Stimulated activated CD4-positive, alpha-beta T cell treated with anti-CD3 and anti-CD28 coated beads, Interleukin-15, amount 100 ng/mL, for 48 hours (primary cell): ENCODE data around the gene LHFPL3.
"Not testable (repeated sequence)": the region's sequence is repeated elsewhere in the genome, so short reads cannot be mapped to it uniquely, and the experiment has no call there.

Experiments
- DNase-seq, 2 donors: peaks; one replicate each; pipeline ENCODE4 v3.0.0-alpha.2; 2020; ENCODE audit warnings: low read depth in 2 of 2

The LHFPL3 gene

GRCh38 chr7:104584620-104585019, 256.2 kb downstream of the LHFPL3 start:
- no peak for DNase-seq

- DNase-seq = not testable (repeated sequence)
Observed at GRCh38 chr7:104595591-104595990, 267.2 kb downstream of the LHFPL3 start.

GRCh38 chr7:104603957-104604356, 275.6 kb downstream of the LHFPL3 start:
- no peak for DNase-seq

GRCh38 chr7:104604706-104605105, 276.3 kb downstream of the LHFPL3 start:
- no peak for DNase-seq

GRCh38 chr7:104621321-104621720, 292.9 kb downstream of the LHFPL3 start:
- no peak for DNase-seq

GRCh38 chr7:104625956-104626355, 297.6 kb downstream of the LHFPL3 start:
- DNase-seq = no peak

- DNase-seq = no peak
Observed at GRCh38 chr7:104627516-104627915, 299.1 kb downstream of the LHFPL3 start.

- no peak for DNase-seq
Observed at GRCh38 chr7:104628017-104628416, 299.6 kb downstream of the LHFPL3 start.

GRCh38 chr7:104629408-104629807, 301.0 kb downstream of the LHFPL3 start:
- no peak for DNase-seq

- no peak for DNase-seq
Observed at GRCh38 chr7:104640506-104640905, 312.1 kb downstream of the LHFPL3 start.

GRCh38 chr7:104642560-104642959, 314.2 kb downstream of the LHFPL3 start:
- DNase-seq = no peak

- DNase-seq = no peak
Observed at GRCh38 chr7:104643587-104644217, 315.3 kb downstream of the LHFPL3 start.

- no peak for DNase-seq
Observed at GRCh38 chr7:104650991-104651640, 322.7 kb downstream of the LHFPL3 start.

- DNase-seq = no peak
Observed at GRCh38 chr7:104652434-104652833, 324.0 kb downstream of the LHFPL3 start.

GRCh38 chr7:104652865-104653264, 324.5 kb downstream of the LHFPL3 start:
- DNase-seq = no peak

GRCh38 chr7:104653825-104654401, 325.5 kb downstream of the LHFPL3 start:
- DNase-seq = no peak

- no peak for DNase-seq
Observed at GRCh38 chr7:104655592-104655991, 327.2 kb downstream of the LHFPL3 start.

GRCh38 chr7:104656467-104656866, 328.1 kb downstream of the LHFPL3 start:
- no peak for DNase-seq

- DNase-seq = no peak
Observed at GRCh38 chr7:104657134-104657533, 328.7 kb downstream of the LHFPL3 start.

- DNase-seq = no peak
Observed at GRCh38 chr7:104661575-104661974, 333.2 kb downstream of the LHFPL3 start.

GRCh38 chr7:104664648-104665047, 336.2 kb downstream of the LHFPL3 start:
- no peak for DNase-seq

GRCh38 chr7:104677587-104677986, 349.2 kb downstream of the LHFPL3 start:
- no peak for DNase-seq

GRCh38 chr7:104679085-104679484, 350.7 kb downstream of the LHFPL3 start:
- DNase-seq = no peak
